Calu3 (cell line): Measurements from ENCODE around the gene NCBP1. TPM values are rescaled to one million over a fixed set of nuclear protein-coding genes. Genes with fewer than 3 reads are reported as not detected.

ENCODE experiments used
- BruUV-seq: library from RNA; stranded (reverse); fragments of 400-500 nt; replicated peaks from 2 replicates; lab custom pipeline; 2021; lab: Mats Ljungman, UMichigan
- CTCF ChIA-PET: fragments of 300-600 bp; sonication (Branson Sonifier 250); formaldehyde crosslinking; loops from one replicate; lab custom pipeline; 2022; ENCODE audit warnings: antibody characterized with exemption; lab: Charles Lee
- DNase-seq: peaks from one replicate; pipeline ENCODE4 v3.0.0; 2022
- H3K27ac Mint-ChIP-seq: one replicate; pipeline ENCODE4 v1.8.0; 2022; ENCODE audit warnings: mixed read lengths; ENCODE audit not compliant: unreplicated experiment
- H3K27me3 Mint-ChIP-seq: one replicate; pipeline ENCODE4 v1.8.0; 2022; ENCODE audit warnings: mixed read lengths; ENCODE audit not compliant: unreplicated experiment
- H3K36me3 Mint-ChIP-seq: one replicate; pipeline ENCODE4 v1.8.0; 2022; ENCODE audit warnings: mild to moderate bottlenecking, moderate library complexity, mixed read lengths; ENCODE audit not compliant: insufficient read depth, unreplicated experiment
- H3K4me1 Mint-ChIP-seq: one replicate; pipeline ENCODE4 v1.8.0; 2022; ENCODE audit warnings: mild to moderate bottlenecking, low read depth, mixed read lengths; ENCODE audit not compliant: unreplicated experiment
- H3K4me3 Mint-ChIP-seq: one replicate; pipeline ENCODE4 v1.8.0; 2022; ENCODE audit warnings: mild to moderate bottlenecking, low read depth, moderate library complexity, mixed read lengths; ENCODE audit not compliant: unreplicated experiment
- H3K9me3 Mint-ChIP-seq: one replicate; pipeline ENCODE4 v1.8.0; 2022; ENCODE audit warnings: low read depth, mixed read lengths; ENCODE audit not compliant: unreplicated experiment
- intact Hi-C: fragments of 100-400 bp; cut with micrococcal nuclease; formaldehyde crosslinking; loops from one replicate; pipeline ENCODE4 v1.10.0; 2022; ENCODE audit not compliant: unreplicated experiment
- total RNA-seq: library from RNA; stranded (reverse); gene quantifications from 2 replicates; pipeline ENCODE4 v1.2.3, GENCODE V29; 2022
- TF ChIP-seq, protein P1 (sequence below): fragments of 200-600 bp; IDR thresholded peaks from one replicate; pipeline ENCODE4 v1.8.0; 2022; ENCODE audit warnings: antibody characterized with exemption; ENCODE audit not compliant: unreplicated experiment

The NCBP1 gene
- total RNA-seq, 1 experiment from 2014 or later: 32.2 TPM

DNA sequence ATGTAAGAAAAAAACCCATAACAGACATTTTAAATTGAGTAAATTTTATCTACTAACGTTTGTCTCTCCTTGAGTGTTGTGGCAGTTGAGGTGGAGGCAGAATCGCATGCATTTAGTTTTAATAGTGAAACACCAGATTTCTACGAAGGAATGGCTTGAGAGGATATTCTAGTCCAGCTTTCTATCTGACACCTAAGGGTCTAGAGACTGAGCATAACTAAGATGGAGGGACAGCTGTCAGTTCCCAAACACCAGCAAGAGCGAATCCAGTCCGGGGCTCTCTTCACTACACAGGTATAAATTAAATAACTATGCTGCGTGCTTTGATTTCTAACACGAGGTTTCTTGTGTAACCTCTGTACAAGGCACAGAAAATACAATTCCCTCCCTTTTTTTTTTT is 1.4 kb downstream of the NCBP1 start:
- Mint-ChIP-seq H3K27me3 (no peaks in the 10 kb centered on the region), H3K27ac (peak overlapping the region; percentile 100), H3K4me1 (peaks cover 24% of the 10 kb centered on the region), H3K9me3 (no peaks in the 10 kb centered on the region), H3K36me3 (peaks cover 41% of the 10 kb centered on the region), H3K4me3 (peak overlapping the region; percentile 99)
- DNase-seq: no peak
- TF ChIP-seq, protein P1, sequence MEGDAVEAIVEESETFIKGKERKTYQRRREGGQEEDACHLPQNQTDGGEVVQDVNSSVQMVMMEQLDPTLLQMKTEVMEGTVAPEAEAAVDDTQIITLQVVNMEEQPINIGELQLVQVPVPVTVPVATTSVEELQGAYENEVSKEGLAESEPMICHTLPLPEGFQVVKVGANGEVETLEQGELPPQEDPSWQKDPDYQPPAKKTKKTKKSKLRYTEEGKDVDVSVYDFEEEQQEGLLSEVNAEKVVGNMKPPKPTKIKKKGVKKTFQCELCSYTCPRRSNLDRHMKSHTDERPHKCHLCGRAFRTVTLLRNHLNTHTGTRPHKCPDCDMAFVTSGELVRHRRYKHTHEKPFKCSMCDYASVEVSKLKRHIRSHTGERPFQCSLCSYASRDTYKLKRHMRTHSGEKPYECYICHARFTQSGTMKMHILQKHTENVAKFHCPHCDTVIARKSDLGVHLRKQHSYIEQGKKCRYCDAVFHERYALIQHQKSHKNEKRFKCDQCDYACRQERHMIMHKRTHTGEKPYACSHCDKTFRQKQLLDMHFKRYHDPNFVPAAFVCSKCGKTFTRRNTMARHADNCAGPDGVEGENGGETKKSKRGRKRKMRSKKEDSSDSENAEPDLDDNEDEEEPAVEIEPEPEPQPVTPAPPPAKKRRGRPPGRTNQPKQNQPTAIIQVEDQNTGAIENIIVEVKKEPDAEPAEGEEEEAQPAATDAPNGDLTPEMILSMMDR: no peak
- CTCF ChIA-PET: no interaction called here
- BruUV-seq: no TSS peak
- intact Hi-C loops: no loop called here

DNA sequence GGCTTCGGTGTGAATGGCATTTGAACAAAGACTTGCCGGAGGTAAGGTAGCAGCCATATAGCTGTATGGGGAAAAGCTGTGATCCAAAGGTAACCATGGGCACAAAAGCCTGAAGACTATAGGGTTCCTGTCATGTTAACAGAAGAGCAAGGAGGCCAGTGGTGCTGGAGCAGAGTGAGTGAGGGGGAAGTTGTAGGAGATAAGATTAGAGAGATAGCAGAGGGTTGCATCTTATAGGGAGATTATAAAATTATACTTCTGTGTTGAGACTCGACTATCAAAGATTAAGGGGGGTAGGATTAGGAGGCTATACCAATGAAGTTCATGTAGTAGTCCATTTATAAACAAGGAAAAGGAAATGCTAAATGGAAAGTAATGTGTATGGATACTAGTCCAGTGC is 3.3 kb downstream of the NCBP1 start:
- H3K4me3 Mint-ChIP-seq: no peak overlapping the region
- intact Hi-C loops: no loop called here
- TF ChIP-seq, protein P1: no peak
- peaks cover 20% of the 10 kb centered on the region for H3K4me1 Mint-ChIP-seq
- CTCF ChIA-PET: interaction anchor here (0.7 kb wide), 1 partner anchor 13 kb away, joined by 4 read pairs; no protein-coding TSS in a partner anchor
- H3K27ac Mint-ChIP-seq: no peak overlapping the region
- DNase-seq: no peak
- H3K27me3 Mint-ChIP-seq: no peaks in the 10 kb centered on the region
- peaks cover 45% of the 10 kb centered on the region for H3K36me3 Mint-ChIP-seq
- no peaks in the 10 kb centered on the region for H3K9me3 Mint-ChIP-seq
- no TSS peak for BruUV-seq

DNA sequence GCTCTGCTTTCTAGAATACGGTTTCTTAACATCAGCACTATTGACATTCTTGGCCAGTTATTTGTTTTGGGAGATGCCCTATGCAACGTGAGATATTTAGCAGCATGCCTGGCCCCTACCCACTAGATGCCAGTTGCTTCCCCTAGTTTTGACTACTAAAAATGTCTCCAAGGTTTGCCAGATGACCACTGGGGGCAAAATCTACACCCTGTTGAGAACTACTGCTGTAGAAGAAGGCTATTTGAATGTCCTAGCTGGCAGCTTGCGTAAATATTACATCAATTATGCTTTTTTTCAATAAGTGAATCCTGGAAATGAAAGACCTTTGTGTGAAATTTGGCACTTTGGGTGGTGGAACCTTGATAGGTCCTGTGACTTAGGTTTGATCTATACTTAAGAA is 5.0 kb downstream of the NCBP1 start:
- Mint-ChIP-seq H3K27ac (no peak overlapping the region), H3K9me3 (no peaks in the 10 kb centered on the region), H3K4me1 (peaks cover 20% of the 10 kb centered on the region), H3K4me3 (no peak overlapping the region), H3K36me3 (peaks cover 32% of the 10 kb centered on the region), H3K27me3 (no peaks in the 10 kb centered on the region)
- no TSS peak for BruUV-seq
- CTCF ChIA-PET: no interaction called here
- TF ChIP-seq, protein P1: no peak
- no peak for DNase-seq
- intact Hi-C loops: no loop called here

DNA sequence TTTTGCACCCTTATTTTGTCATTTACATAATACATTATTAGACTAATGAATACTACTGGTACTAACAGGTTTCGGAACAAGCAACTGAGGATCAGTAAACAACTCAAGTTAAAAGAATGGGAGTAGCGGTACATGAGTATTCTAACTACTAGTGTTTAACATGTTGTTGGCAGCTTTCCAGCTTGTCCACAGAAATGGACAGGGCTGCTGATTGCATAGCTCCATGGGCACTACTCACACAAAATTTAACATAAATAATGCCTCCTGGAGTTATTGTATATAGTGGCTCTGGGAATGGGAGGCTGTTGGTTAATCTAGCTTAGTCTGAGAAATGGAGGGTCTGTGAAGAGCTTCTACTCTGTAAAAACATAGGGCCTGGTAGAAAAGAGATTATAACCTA is 6.7 kb downstream of the NCBP1 start:
- CTCF ChIA-PET: no interaction called here
- no TSS peak for BruUV-seq

More for the DNA sequence above, 6.7 kb downstream of the NCBP1 start:
- no peaks in the 10 kb centered on the region for H3K27me3 Mint-ChIP-seq
- no peak overlapping the region for H3K4me3 Mint-ChIP-seq
- TF ChIP-seq, protein P1: no peak
- DNase-seq: no peak
- no peaks in the 10 kb centered on the region for H3K9me3 Mint-ChIP-seq
- H3K27ac Mint-ChIP-seq: no peak overlapping the region
- intact Hi-C loops: no loop called here
- H3K4me1 Mint-ChIP-seq: peaks cover 20% of the 10 kb centered on the region
- H3K36me3 Mint-ChIP-seq: peaks cover 21% of the 10 kb centered on the region
